HG02610 (cell line): ENCODE data around the gene KLLN.
"Not testable (repeated sequence)": the region's sequence is repeated elsewhere in the genome, so short reads cannot be mapped to it uniquely, and the experiment has no call there.

Source experiments
- ATAC-seq: cut with Tn5 transposase; IDR thresholded peaks from one replicate; pipeline ENCODE4 v1.9.1; 2021; ENCODE audit warnings: mild to moderate bottlenecking, moderate library complexity; ENCODE audit not compliant: unreplicated experiment

KLLN gene

GRCh38 chr10:87843714-87844113 lies 19.6 kb downstream of the KLLN start:
- ATAC-seq, result no peak

GRCh38 chr10:87842776-87843497 lies 20.4 kb downstream of the KLLN start:
- no peak for ATAC-seq

- no peak for ATAC-seq
These were observed 21.1 kb downstream of the KLLN start for GRCh38 chr10:87842220-87842641.

GRCh38 chr10:87841186-87841585 lies 22.1 kb downstream of the KLLN start:
- ATAC-seq, result no peak

GRCh38 chr10:87838650-87839049 lies 24.7 kb downstream of the KLLN start:
- ATAC-seq, result no peak

GRCh38 chr10:87837445-87837844 lies 25.9 kb downstream of the KLLN start:
- ATAC-seq, result no peak

GRCh38 chr10:87836098-87836497 lies 27.2 kb downstream of the KLLN start:
- ATAC-seq, result no peak

- ATAC-seq, result no peak
These were observed 33.2 kb downstream of the KLLN start for GRCh38 chr10:87829986-87830729.

GRCh38 chr10:87829051-87829450 lies 34.3 kb downstream of the KLLN start:
- ATAC-seq, result not testable (repeated sequence)

GRCh38 chr10:87827681-87828080 lies 35.7 kb downstream of the KLLN start:
- no peak for ATAC-seq

GRCh38 chr10:87826653-87827052 lies 36.7 kb downstream of the KLLN start:
- no peak for ATAC-seq

GRCh38 chr10:87819289-87819585 lies 44.1 kb downstream of the KLLN start:
- ATAC-seq, result no peak

GRCh38 chr10:87818505-87819288 lies 44.6 kb downstream of the KLLN start:
- ATAC-seq, result peak; percentile 43

- peak; percentile 76 for ATAC-seq
These were observed 45.5 kb downstream of the KLLN start, which contains the start of gene ATAD1 for GRCh38 chr10:87817609-87818504. Gene ATAD1, minus strand, starts transcription at chr10:87818226. Its CDS starts 3,627 bp downstream, at chr10:87814599.

- ATAC-seq, result no peak
These were observed 46.3 kb downstream of the KLLN start for GRCh38 chr10:87816898-87817608.

GRCh38 chr10:87816163-87816897 lies 47.0 kb downstream of the KLLN start:
- ATAC-seq, result no peak
